ENCODE results near the gene HNRNPA2B1. TPM values are rescaled to one million over a fixed set of nuclear protein-coding genes. Genes with fewer than 3 reads are reported as not detected.

Gene HNRNPA2B1
- total RNA-seq, 1 experiment from 2014 or later: 1,101 TPM

- TF ChIP-seq ERG (CRISPR knock-in tag; IDR thresholded peaks at IDR 0.05) (no peak), GABPB1 (CRISPR knock-in tag; IDR thresholded peaks at IDR 0.05) (no peak), USF1 (CRISPR knock-in tag; IDR thresholded peaks at IDR 0.05) (no peak)
Measured at GRCh38 chr7:26169271-26169670, 31.3 kb downstream of the HNRNPA2B1 start (continued).

GRCh38 chr7:26168458-26169023, 32.0 kb downstream of the HNRNPA2B1 start:
- Mint-ChIP-seq H3K27me3 (ENCODE audit: low read depth) (no peaks in the 10 kb centered on the region), H3K9me3 (peaks cover 13% of the 10 kb centered on the region), H3K36me3 (peaks cover 38% of the 10 kb centered on the region), H3K4me1 (peaks cover 42% of the 10 kb centered on the region), H3K4me3 (no peak overlapping the region), H3K27ac (no peak overlapping the region)
- ATAC-seq (no peak), DNase-seq (ENCODE audit: low spot score) (no peak)
- ChIA-PET POLR2A (no interaction called here), CTCF (no interaction called here)
- TF ChIP-seq MAX (CRISPR knock-in tag; IDR thresholded peaks at IDR 0.05) (no peak), CTCF (IDR thresholded peaks at IDR 0.05) (no peak), NR2C2 (CRISPR knock-in tag; IDR thresholded peaks at IDR 0.05) (no peak), E2F1 (CRISPR knock-in tag; IDR thresholded peaks at IDR 0.05) (no peak), NFYB (CRISPR knock-in tag; conservative IDR thresholded peaks at IDR 0.05; ENCODE audit: low read depth) (no peak), FOXJ3 (CRISPR knock-in tag; IDR thresholded peaks at IDR 0.05; ENCODE audit: borderline replicate concordance) (no peak), ZSCAN18 (CRISPR knock-in tag; IDR thresholded peaks at IDR 0.05) (no peak), ERG (CRISPR knock-in tag; IDR thresholded peaks at IDR 0.05) (no peak), ZNF396 (CRISPR knock-in tag; IDR thresholded peaks at IDR 0.05; ENCODE audit: borderline replicate concordance) (no peak)

GRCh38 chr7:26167303-26167934, 33.1 kb downstream of the HNRNPA2B1 start:
- no peak overlapping the region for H3K4me3 Mint-ChIP-seq
- peaks cover 17% of the 10 kb centered on the region for H3K9me3 Mint-ChIP-seq
- peaks cover 42% of the 10 kb centered on the region for H3K4me1 Mint-ChIP-seq
- POLR2A ChIA-PET: interaction anchor here (0.5 to 1.6 kb wide), 2 partner anchors 14 to 104 kb away, joined by 3 to 5 read pairs; no protein-coding TSS in a partner anchor
- ATAC-seq: no peak
- H3K36me3 Mint-ChIP-seq: peaks cover 43% of the 10 kb centered on the region
- DNase-seq (ENCODE audit: low spot score): no peak
- no peak overlapping the region for H3K27ac Mint-ChIP-seq
- TF ChIP-seq MXD4 (CRISPR knock-in tag; IDR thresholded peaks at IDR 0.05; ENCODE audit: borderline replicate concordance) (no peak), FOXK1 (CRISPR knock-in tag; IDR thresholded peaks at IDR 0.05) (no peak), ZNF281 (CRISPR knock-in tag; IDR thresholded peaks at IDR 0.05) (no peak), ZNF671 (CRISPR knock-in tag; IDR thresholded peaks at IDR 0.05) (no peak)
- no peaks in the 10 kb centered on the region for H3K27me3 Mint-ChIP-seq (ENCODE audit: low read depth)
- CTCF ChIA-PET: interaction anchor here (1.1 kb wide), 1 partner anchor 14 kb away, joined by 3 read pairs; no protein-coding TSS in a partner anchor
